ENCODE data around the gene ZNF41. TPM values are rescaled to one million over a fixed set of nuclear protein-coding genes. Genes with fewer than 3 reads are reported as not detected.
"Not testable (repeated sequence)": the region's sequence is repeated elsewhere in the genome, so short reads cannot be mapped to it uniquely, and the experiment has no call there.

The ZNF41 gene
- total RNA-seq, 2 experiments from 2014 or later = 8.4 to 10.7 TPM

- Histone ChIP-seq H3K4me2 (ENCODE audit: low read length) (peak overlapping the region; percentile 74; the same call in 1 of the 2 replicates), H3K27ac (ENCODE audit: low read depth, low read length, poor library complexity, severe bottlenecking) (no peak overlapping the region), H3K9me3 (ENCODE audit: low read length) (no peaks in the 10 kb centered on the region), H4K20me1 (ENCODE audit: insufficient read depth, low read length) (no peaks in the 10 kb centered on the region), H3K4me1 (ENCODE audit: insufficient read depth, low read length, poor library complexity, severe bottlenecking) (peaks cover 20% of the 10 kb centered on the region), H3K9me2 (ENCODE audit: insufficient read depth, low read length) (no peaks in the 10 kb centered on the region), H3K79me2 (ENCODE audit: insufficient read depth, low read depth, low read length) (no peaks in the 10 kb centered on the region), H3K4me3 (ENCODE audit: low read depth, low read length, poor library complexity, severe bottlenecking) (no peak overlapping the region), H2AFZ (ENCODE audit: low read length) (peak overlapping the region; percentile 95; the same call in 1 of the 2 replicates), H3K36me3 (ENCODE audit: insufficient read depth, low read length) (no peaks in the 10 kb centered on the region)
- intact Hi-C loops (cut with micrococcal nuclease; ENCODE audit: unreplicated experiment) = no loop called here
- TF ChIP-seq EZH2phosphoT487 (IDR thresholded peaks at IDR 0.05; ENCODE audit: borderline replicate concordance, low read depth, low read length) (no peak), CTCF (conservative IDR thresholded peaks at IDR 0.05; ENCODE audit: low read length) (no peak)
- CTCF ChIA-PET (ENCODE audit: unreplicated experiment) = interaction anchor here (0.9 kb wide), 1 partner anchor 8 kb away, joined by 3 read pairs; no protein-coding TSS in a partner anchor
- DNase-seq (ENCODE audit: low spot score) = no peak
- POLR2A ChIA-PET = interaction anchor here (0.5 to 1.3 kb wide), 4 partner anchors 12 to 244 kb away, joined by 3 to 4 read pairs (median 3); no protein-coding TSS in a partner anchor
- BruUV-seq (replicated peaks) = no TSS peak
Measured at GRCh38 chrX:47514533-47515235, 31.7 kb upstream of the ZNF41 start.

- H3K4me2 ChIP-seq (ENCODE audit: low read length) = peak overlapping the region; percentile 74
- H2AFZ ChIP-seq (ENCODE audit: low read length) = peak overlapping the region; percentile 95
Measured at GRCh38 chrX:47513034-47513965, 30.3 kb upstream of the ZNF41 start.

GRCh38 chrX:47512383-47512782 is 29.4 kb upstream of the ZNF41 start:
- CTCF ChIA-PET (ENCODE audit: unreplicated experiment); H3K9me2 ChIP-seq (ENCODE audit: insufficient read depth, low read length); H4K20me1 ChIP-seq (ENCODE audit: insufficient read depth, low read length); H3K79me2 ChIP-seq (ENCODE audit: insufficient read depth, low read depth, low read length); DNase-seq (ENCODE audit: low spot score); BruUV-seq (replicated peaks); H3K36me3 ChIP-seq (ENCODE audit: insufficient read depth, low read length); intact Hi-C loops (cut with micrococcal nuclease; ENCODE audit: unreplicated experiment); H3K9me3 ChIP-seq (ENCODE audit: low read length): not testable (repeated sequence)
- H2AFZ ChIP-seq (ENCODE audit: low read length) = peak overlapping the region; percentile 46; the same call in 1 of the 2 replicates
- peaks cover 20% of the 10 kb centered on the region for H3K4me1 ChIP-seq (ENCODE audit: insufficient read depth, low read length, poor library complexity, severe bottlenecking)
- POLR2A ChIA-PET = interaction anchor here (1.5 kb wide), 1 partner anchor 9 kb away, joined by 8 read pairs; no protein-coding TSS in a partner anchor
- H3K27ac ChIP-seq (ENCODE audit: low read depth, low read length, poor library complexity, severe bottlenecking) = peak overlapping the region; percentile 51
- peak overlapping the region; percentile 59 for H3K4me2 ChIP-seq (ENCODE audit: low read length)
- peak overlapping the region; percentile 46 for H3K4me3 ChIP-seq (ENCODE audit: low read depth, low read length, poor library complexity, severe bottlenecking)

More at GRCh38 chrX:47513034-47513965, 30.3 kb upstream of the ZNF41 start:
- TSS peak; percentile 55 for BruUV-seq (replicated peaks)
- H3K36me3 ChIP-seq (ENCODE audit: insufficient read depth, low read length); H3K9me3 ChIP-seq (ENCODE audit: low read length); H4K20me1 ChIP-seq (ENCODE audit: insufficient read depth, low read length); H3K79me2 ChIP-seq (ENCODE audit: insufficient read depth, low read depth, low read length); H3K9me2 ChIP-seq (ENCODE audit: insufficient read depth, low read length); intact Hi-C loops (cut with micrococcal nuclease; ENCODE audit: unreplicated experiment): not testable (repeated sequence)
- POLR2A ChIA-PET = interaction anchor here (0.6 to 1.5 kb wide), 5 partner anchors 8 to 243 kb away, joined by 3 to 8 read pairs (median 4); no protein-coding TSS in a partner anchor
- Histone ChIP-seq H3K4me1 (ENCODE audit: insufficient read depth, low read length, poor library complexity, severe bottlenecking) (peaks cover 20% of the 10 kb centered on the region), H3K4me3 (ENCODE audit: low read depth, low read length, poor library complexity, severe bottlenecking) (peak overlapping the region; percentile 67), H3K27ac (ENCODE audit: low read depth, low read length, poor library complexity, severe bottlenecking) (peak overlapping the region; percentile 34)
- CTCF ChIA-PET (ENCODE audit: unreplicated experiment) = interaction anchor here (0.7 to 0.9 kb wide), 2 partner anchors 9 to 39 kb away, joined by 3 to 4 read pairs; no protein-coding TSS in a partner anchor
- peak; percentile 23 for DNase-seq (ENCODE audit: low spot score)
